Gastrocnemius medialis (tissue), 4 donors: ENCODE measurements around the gene TM4SF20. TPM values are rescaled to one million over a fixed set of nuclear protein-coding genes. Genes with fewer than 3 reads are reported as not detected.

Experiments
- ATAC-seq, 2 donors: fragments of 150-250 bp; one replicate each; pipeline ENCODE4 v1.9.1; 2016
- DNase-seq, 2 donors: peaks; one replicate each; pipeline ENCODE4 v3.0.0-alpha.2; 2019
- H3K27ac ChIP-seq, 4 donors: fragments of 200-600 bp; sonication (generic); 1 replicate in 1 of 4; 2 replicates in 3 of 4; pipeline ENCODE4 v1.5.1; 2016 to 2018; ENCODE audit warnings: mild to moderate bottlenecking in 2 of 4, moderate library complexity in 1 of 4
- H3K27me3 ChIP-seq, 3 donors: fragments of 200-600 bp; sonication (generic) in 2 of 3; 1 replicate in 1 of 3; 2 replicates in 2 of 3; pipeline versions ENCODE4 v1.5.1 to v1.6.0; 2016 to 2019; ENCODE audit warnings: mild to moderate bottlenecking in 1 of 3, moderate library complexity in 1 of 3
- H3K36me3 ChIP-seq, 2 donors: fragments of 200-600 bp; sonication (generic) in 1 of 2; one replicate each; pipeline ENCODE4 v1.5.1; 2017 to 2018
- H3K4me1 ChIP-seq, 2 donors: fragments of 200-600 bp; sonication (generic) in 1 of 2; one replicate each; pipeline ENCODE4 v1.5.1; 2016 to 2017; ENCODE audit warnings: mild to moderate bottlenecking in 2 of 2
- H3K4me3 ChIP-seq, 4 donors: fragments of 200-600 bp; sonication (generic) in 3 of 4; 1 replicate in 1 of 4; 2 replicates in 3 of 4; pipeline ENCODE4 v1.5.1; 2016 to 2019; ENCODE audit warnings: mild to moderate bottlenecking in 2 of 4
- H3K9me3 ChIP-seq, 3 donors: fragments of 200-600 bp; sonication (generic) in 2 of 3; 1 replicate in 1 of 3; 2 replicates in 2 of 3; pipeline ENCODE4 v1.5.1; 2016 to 2019
- CTCF ChIP-seq, 5 experiments: fragments of 450-650 bp in 3 of 5; fragments of 200-600 bp in 2 of 5; sonication (generic) in 2 of 5; IDR thresholded peaks in 4 of 5; conservative IDR thresholded peaks in 1 of 5; 1 replicate in 4 of 5; 2 replicates in 1 of 5; pipeline ENCODE4 v1.5.1; 2016 to 2019; ENCODE audit warnings: antibody characterized with exemption in 5 of 5, mild to moderate bottlenecking in 3 of 5, moderate library complexity in 3 of 5
- POLR2A ChIP-seq, 2 donors: fragments of 450-650 bp; IDR thresholded peaks; one replicate each; pipeline ENCODE4 v1.6.1; 2017; ENCODE audit warnings: antibody characterized with exemption in 2 of 2, mild to moderate bottlenecking in 2 of 2, moderate library complexity in 2 of 2
- in situ Hi-C, 4 donors: fragments of 200-750 bp; cut with MboI; loops; one replicate each; pipeline versions ENCODE4 v1.15.0 to v1.8.0; 2017; ENCODE audit warnings: low sequenced_read_pairs in 4 of 4
- intact Hi-C: fragments of 100-400 bp; cut with DNase I; formaldehyde crosslinking; loops from one replicate; pipeline ENCODE4 v1.15.1; 2023; ENCODE audit warnings: low total_unique reads
- total RNA-seq, 4 donors: library from RNA; depleted of rRNA; stranded (reverse); fragments of >200 nt; gene quantifications; one replicate each; pipeline versions ENCODE4 v1.1.0 to v1.2.3, GENCODE V29; 2016

Gene TM4SF20
- total RNA-seq, 4 donors from 2014 or later = not detected

GRCh38 chr2:227378371-227378782, 729 bp downstream of the TM4SF20 start:
- Histone ChIP-seq H3K27ac (no peak overlapping the region), H3K4me1 (no peaks in the 10 kb centered on the region), H3K9me3 (no peaks in the 10 kb centered on the region), H3K36me3 (no peaks in the 10 kb centered on the region), H3K27me3 (no peaks in the 10 kb centered on the region), H3K4me3 (no peak overlapping the region)
- intact Hi-C loops (no loop called here), in situ Hi-C loops (no loop called here)
- ATAC-seq (no peak), DNase-seq (no peak)
- TF ChIP-seq POLR2A (IDR thresholded peaks at IDR 0.05) (no peak), CTCF (IDR thresholded peaks at IDR 0.05 in 4 of 5, conservative IDR thresholded peaks at IDR 0.05 in 1 of 5) (no peak)

DNA sequence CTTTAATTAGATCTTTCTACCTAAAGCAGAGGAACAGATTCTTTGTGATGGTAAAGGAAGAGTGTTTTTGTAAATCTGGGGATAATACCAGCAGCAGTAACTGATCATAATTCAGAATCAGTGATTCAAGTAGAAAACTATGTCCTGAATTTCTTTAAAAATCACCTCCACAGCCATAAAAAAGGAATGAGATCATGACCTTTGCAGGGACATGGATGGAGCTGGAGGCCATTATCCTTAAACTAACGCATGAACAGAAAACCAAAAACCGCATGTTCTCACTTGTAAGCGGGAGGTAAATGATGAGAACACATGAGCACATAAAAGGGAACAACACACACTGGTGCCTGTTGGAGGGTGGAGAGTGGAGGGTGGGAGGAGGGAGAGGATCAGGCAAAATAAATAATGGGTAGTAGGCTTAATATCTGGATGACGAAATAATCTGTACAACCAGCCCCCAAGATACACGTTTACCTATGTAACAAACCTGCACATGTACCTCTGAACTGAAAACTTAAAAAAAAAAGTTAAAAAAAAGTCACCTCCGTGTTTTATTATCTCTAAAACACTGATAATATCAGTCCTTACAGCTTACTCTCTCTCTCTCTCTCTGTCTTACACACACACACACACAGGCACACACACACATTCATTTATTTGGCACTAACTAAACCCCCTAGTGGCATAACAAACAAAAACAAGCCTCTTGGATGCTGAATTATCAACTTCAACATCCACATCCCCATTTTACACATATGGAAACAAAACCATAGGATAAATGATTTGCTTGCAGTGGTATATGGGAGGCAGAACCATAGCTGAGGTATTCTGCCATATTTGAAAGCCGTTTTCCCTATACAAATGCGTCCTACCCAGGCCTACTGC, 1.4 kb downstream of the TM4SF20 start:
- Histone ChIP-seq H3K9me3 (no peaks in the 10 kb centered on the region), H3K4me1 (no peaks in the 10 kb centered on the region), H3K27ac (no peak overlapping the region), H3K36me3 (no peaks in the 10 kb centered on the region), H3K4me3 (no peak overlapping the region), H3K27me3 (no peaks in the 10 kb centered on the region)
- no peak for ATAC-seq
- in situ Hi-C loops (no loop called here), intact Hi-C loops (no loop called here)
- no peak for TF ChIP-seq CTCF (IDR thresholded peaks at IDR 0.05 in 4 of 5, conservative IDR thresholded peaks at IDR 0.05 in 1 of 5)
- no peak for TF ChIP-seq POLR2A (IDR thresholded peaks at IDR 0.05)
- no peak for DNase-seq

DNA sequence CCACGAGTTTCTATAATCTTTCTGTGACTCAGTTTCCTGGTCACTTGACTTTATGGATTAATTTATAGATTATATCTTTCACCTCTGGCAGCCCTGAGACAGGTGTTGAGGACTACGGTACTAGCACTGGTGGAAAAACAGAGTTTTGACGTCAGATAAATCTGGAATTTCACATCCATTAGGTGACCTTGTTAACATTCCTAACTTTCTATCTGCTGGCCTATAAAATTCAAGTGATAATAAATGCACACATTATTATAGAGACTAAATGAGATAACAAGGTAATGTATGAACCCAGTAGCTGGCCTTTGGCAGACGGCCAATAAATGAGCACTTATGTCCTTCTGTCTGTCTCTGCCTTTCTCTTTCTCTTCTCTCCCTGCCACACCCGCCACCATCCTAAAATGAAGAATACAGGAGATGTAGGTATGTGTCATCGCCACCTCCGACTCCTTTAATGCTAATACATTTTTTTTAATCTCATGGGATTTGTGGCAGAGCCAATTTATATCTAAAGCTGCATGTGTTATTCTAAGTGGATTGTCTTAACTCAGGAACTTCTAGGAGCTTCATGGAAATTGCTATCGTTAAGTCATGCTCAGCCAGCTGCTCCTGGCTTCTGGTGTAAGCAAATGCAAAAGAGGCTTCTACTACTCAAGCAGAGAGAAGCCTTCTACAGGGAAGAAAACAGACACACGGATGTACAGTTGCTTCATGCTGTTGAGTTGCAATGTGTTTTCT, 2.3 kb downstream of the TM4SF20 start:
- no peaks in the 10 kb centered on the region for H3K9me3 ChIP-seq
- H3K27me3 ChIP-seq = no peaks in the 10 kb centered on the region
- DNase-seq = no peak
- no peak overlapping the region for H3K4me3 ChIP-seq
- TF ChIP-seq CTCF (IDR thresholded peaks at IDR 0.05 in 4 of 5, conservative IDR thresholded peaks at IDR 0.05 in 1 of 5) (no peak), POLR2A (IDR thresholded peaks at IDR 0.05) (no peak)
- H3K27ac ChIP-seq = no peak overlapping the region
- no peaks in the 10 kb centered on the region for H3K4me1 ChIP-seq
- in situ Hi-C loops = no loop called here
- no peak for ATAC-seq
- H3K36me3 ChIP-seq = no peaks in the 10 kb centered on the region
- intact Hi-C loops = no loop called here

GRCh38 chr2:227374158-227374557, 4.9 kb downstream of the TM4SF20 start:
- no peak overlapping the region for H3K27ac ChIP-seq
- H3K4me1 ChIP-seq = no peaks in the 10 kb centered on the region
- in situ Hi-C loops = no loop called here
- DNase-seq (no peak), ATAC-seq (no peak)
- no peaks in the 10 kb centered on the region for H3K9me3 ChIP-seq
- intact Hi-C loops = no loop called here
- no peaks in the 10 kb centered on the region for H3K27me3 ChIP-seq
- H3K36me3 ChIP-seq = no peaks in the 10 kb centered on the region
- H3K4me3 ChIP-seq = no peak overlapping the region
- no peak for TF ChIP-seq POLR2A (IDR thresholded peaks at IDR 0.05)
- no peak for TF ChIP-seq CTCF (IDR thresholded peaks at IDR 0.05 in 4 of 5, conservative IDR thresholded peaks at IDR 0.05 in 1 of 5)
